Thymus (tissue), 11 donors: ENCODE measurements around the gene SFMBT1. TPM values are rescaled to one million over a fixed set of nuclear protein-coding genes. Genes with fewer than 3 reads are reported as not detected.

ENCODE experiments used
- DNase-seq, 9 donors: peaks; one replicate each; pipeline ENCODE4 v3.0.0-alpha.2; 2013; ENCODE audit warnings: low spot score in 9 of 9, low read depth in 6 of 9, missing footprints in 1 of 9
- H3K27ac ChIP-seq, 2 donors: one replicate each; pipeline ENCODE4 v1.5.1; 2013; ENCODE audit warnings: control low read depth in 1 of 2, low read depth in 1 of 2, low read length in 1 of 2, mild to moderate bottlenecking in 1 of 2, moderate library complexity in 1 of 2
- H3K27me3 ChIP-seq, 2 donors: one replicate each; pipeline ENCODE4 v1.5.1; 2013; ENCODE audit warnings: low read length in 1 of 2; ENCODE audit not compliant: control insufficient read depth in 2 of 2, insufficient read depth in 1 of 2
- H3K36me3 ChIP-seq, 2 donors: one replicate each; pipeline ENCODE4 v1.5.1; 2013; ENCODE audit warnings: low read length in 1 of 2, mild to moderate bottlenecking in 1 of 2, moderate library complexity in 1 of 2; ENCODE audit not compliant: control insufficient read depth in 2 of 2, insufficient read depth in 2 of 2
- H3K4me1 ChIP-seq, 2 donors: one replicate each; pipeline ENCODE4 v1.5.1; 2013; ENCODE audit warnings: low read length in 2 of 2; ENCODE audit not compliant: control insufficient read depth in 2 of 2, insufficient read depth in 2 of 2
- H3K4me3 ChIP-seq, 2 donors: one replicate each; pipeline ENCODE4 v1.5.1; 2013; ENCODE audit warnings: low read length in 2 of 2, control low read depth in 1 of 2, mild to moderate bottlenecking in 1 of 2
- H3K9me3 ChIP-seq, 2 donors: one replicate each; pipeline ENCODE4 v1.5.1; 2013; ENCODE audit warnings: low read length in 1 of 2, mild to moderate bottlenecking in 1 of 2; ENCODE audit not compliant: control insufficient read depth in 2 of 2, insufficient read depth in 1 of 2
- WGBS: extraction: QIAGEN DNeasy Blood & Tissue Kit; methylation state at CpG from one replicate; pipeline ENCODE4 v1.1.7; 2013; 5-methylcytosine and 5-hydroxymethylcytosine counted together
- polyA plus RNA-seq: library from polyadenylated mRNA; stranded (reverse); fragments of 200-250 nt; gene quantifications from one replicate; pipeline ENCODE4 v1.2.3, GENCODE V29; 2013
- total RNA-seq: library from RNA; stranded (reverse); fragments of 120-200 nt; gene quantifications from one replicate; pipeline ENCODE4 v1.2.4, GENCODE V29; 2013
- donor health status: healthy.

The SFMBT1 gene
- total and polyA plus RNA-seq, 2 donors: 6.2 to 6.4 TPM

- Histone ChIP-seq H3K4me1 (peaks cover 0 to 4% of the 10 kb centered on the region in 2 donors), H3K9me3 (no peaks in the 10 kb centered on the region), H3K27ac (no peak overlapping the region), H3K36me3 (no peaks in the 10 kb centered on the region), H3K4me3 (no peak overlapping the region), H3K27me3 (no peaks in the 10 kb centered on the region)
- 98% methylated on average over 5 of the region's 5 CpGs for WGBS
- DNase-seq: no peak
These were observed 29.6 kb downstream of the SFMBT1 start for GRCh38 chr3:53016236-53016635.

GRCh38 chr3:53011324-53011723 is 34.5 kb downstream of the SFMBT1 start:
- no peak for DNase-seq
- H3K4me3 ChIP-seq: no peak overlapping the region
- H3K27ac ChIP-seq: no peak overlapping the region
- no peaks in the 10 kb centered on the region for H3K27me3 ChIP-seq
- no peaks in the 10 kb centered on the region for H3K9me3 ChIP-seq
- H3K36me3 ChIP-seq: no peaks in the 10 kb centered on the region
- no peaks in the 10 kb centered on the region for H3K4me1 ChIP-seq
- 97% methylated on average over 3 of the region's 3 CpGs for WGBS

- DNase-seq: no peak
- Histone ChIP-seq H3K27me3 (no peaks in the 10 kb centered on the region), H3K4me3 (no peak overlapping the region), H3K27ac (no peak overlapping the region), H3K9me3 (no peaks in the 10 kb centered on the region), H3K4me1 (no peaks in the 10 kb centered on the region), H3K36me3 (no peaks in the 10 kb centered on the region)
- WGBS: 98% methylated on average over 2 of the region's 2 CpGs
These were observed 35.9 kb downstream of the SFMBT1 start for GRCh38 chr3:53009826-53010539.

- no peaks in the 10 kb centered on the region for H3K9me3 ChIP-seq
- H3K36me3 ChIP-seq: no peaks in the 10 kb centered on the region
- H3K27ac ChIP-seq: no peak overlapping the region
- no peak for DNase-seq
- no peaks in the 10 kb centered on the region for H3K27me3 ChIP-seq
- no peaks in the 10 kb centered on the region for H3K4me1 ChIP-seq
- WGBS: 86% methylated on average over 6 of the region's 6 CpGs
- H3K4me3 ChIP-seq: no peak overlapping the region
These were observed 36.9 kb downstream of the SFMBT1 start for GRCh38 chr3:53008932-53009331.

GRCh38 chr3:53005854-53006513 is 39.9 kb downstream of the SFMBT1 start:
- H3K27ac ChIP-seq: no peak overlapping the region
- H3K4me3 ChIP-seq: no peak overlapping the region
- no peaks in the 10 kb centered on the region for H3K27me3 ChIP-seq
- no peaks in the 10 kb centered on the region for H3K4me1 ChIP-seq
- DNase-seq: no peak
- 98% methylated on average over 12 of the region's 12 CpGs for WGBS
- H3K36me3 ChIP-seq: no peaks in the 10 kb centered on the region
- no peaks in the 10 kb centered on the region for H3K9me3 ChIP-seq

- no peaks in the 10 kb centered on the region for H3K9me3 ChIP-seq
- no peaks in the 10 kb centered on the region for H3K4me1 ChIP-seq
- no peaks in the 10 kb centered on the region for H3K36me3 ChIP-seq
- DNase-seq: no peak
- H3K27ac ChIP-seq: no peak overlapping the region
- WGBS: 65% methylated on average over 3 of the region's 3 CpGs
- H3K27me3 ChIP-seq: no peaks in the 10 kb centered on the region
- no peak overlapping the region for H3K4me3 ChIP-seq
These were observed 40.5 kb downstream of the SFMBT1 start for GRCh38 chr3:53005338-53005737.

GRCh38 chr3:53003320-53003719 is 42.6 kb downstream of the SFMBT1 start:
- Histone ChIP-seq H3K9me3 (no peaks in the 10 kb centered on the region), H3K4me3 (no peak overlapping the region), H3K4me1 (no peaks in the 10 kb centered on the region), H3K27ac (no peak overlapping the region), H3K27me3 (no peaks in the 10 kb centered on the region), H3K36me3 (peaks cover 0 to 4% of the 10 kb centered on the region in 2 donors)
- 97% methylated on average over 7 of the region's 7 CpGs for WGBS
- no peak for DNase-seq

- H3K36me3 ChIP-seq: peaks cover 0 to 4% of the 10 kb centered on the region in 2 donors
- 97% methylated on average over 41 of the region's 41 CpGs for WGBS
- no peak overlapping the region for H3K4me3 ChIP-seq
- H3K27me3 ChIP-seq: no peaks in the 10 kb centered on the region
- H3K9me3 ChIP-seq: no peaks in the 10 kb centered on the region
- H3K27ac ChIP-seq: no peak overlapping the region
- DNase-seq: no peak
- H3K4me1 ChIP-seq: no peaks in the 10 kb centered on the region
These were observed 46.9 kb downstream of the SFMBT1 start for GRCh38 chr3:52998771-52999513.

- Histone ChIP-seq H3K36me3 (no peaks in the 10 kb centered on the region), H3K4me3 (no peak overlapping the region), H3K27ac (no peak overlapping the region), H3K9me3 (no peaks in the 10 kb centered on the region), H3K4me1 (no peaks in the 10 kb centered on the region), H3K27me3 (no peaks in the 10 kb centered on the region)
- no peak for DNase-seq
- WGBS: 97% methylated on average over 2 of the region's 2 CpGs
These were observed 55.2 kb downstream of the SFMBT1 start for GRCh38 chr3:52990637-52991036.
